TTC549 (cell line): ENCODE measurements around the gene CYP4A22.
A peak's percentile ranks its signal among the peaks of the same experiment; 100 is the strongest.
"Not testable (repeated sequence)": the region's sequence is repeated elsewhere in the genome, so short reads cannot be mapped to it uniquely, and the experiment has no call there.

Experiments used
- FAIRE-seq: peaks from 2 replicates; lab custom pipeline; 2012; peaks lifted over from hg19 to GRCh38; lab: Jason Lieb, UNC

The CYP4A22 gene

DNA sequence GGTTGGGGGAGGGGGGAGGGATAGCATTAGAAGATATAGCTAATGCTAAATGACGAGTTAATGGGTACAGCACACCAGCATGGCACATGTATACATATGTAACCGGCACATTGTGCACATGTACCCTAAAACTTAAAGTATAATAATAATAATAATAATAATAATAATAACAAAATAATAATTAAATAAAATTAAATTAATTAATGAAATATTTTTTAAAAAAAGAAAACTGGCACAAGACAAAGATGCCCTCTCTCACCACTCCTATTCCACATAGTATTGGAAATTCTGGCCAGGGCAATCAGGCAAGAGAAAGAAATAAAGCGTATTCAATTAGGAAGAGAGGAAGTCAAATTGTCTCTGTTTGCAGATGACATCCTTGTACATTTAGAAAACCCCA is 20.7 kb downstream of the CYP4A22 start:
- not testable (repeated sequence) for FAIRE-seq

GRCh38 chr1:47160716-47161115 is 23.5 kb downstream of the CYP4A22 start:
- FAIRE-seq = no peak

GRCh38 chr1:47161298-47162040 is 24.2 kb downstream of the CYP4A22 start:
- no peak for FAIRE-seq

DNA sequence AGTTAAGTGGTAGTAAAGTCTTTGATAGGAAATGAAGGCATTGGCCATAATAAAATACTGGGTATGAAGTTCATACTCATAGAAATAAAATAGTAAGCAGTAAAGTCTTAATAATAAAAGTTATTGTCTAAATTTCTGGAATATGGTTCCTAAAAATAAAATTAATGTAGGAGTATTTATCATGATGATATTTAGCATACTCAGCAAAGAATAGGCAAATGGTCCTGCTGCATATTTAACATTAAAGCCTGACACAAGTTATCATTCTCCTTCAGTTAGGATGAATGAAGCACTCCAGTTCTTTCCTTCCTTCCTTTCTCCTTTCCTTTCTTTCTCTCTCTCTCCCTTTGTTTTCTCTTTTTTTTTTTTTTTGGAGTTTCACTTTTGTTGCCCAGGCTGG is 27.3 kb downstream of the CYP4A22 start:
- no peak for FAIRE-seq

GRCh38 chr1:47172782-47173181 is 35.5 kb downstream of the CYP4A22 start:
- no peak for FAIRE-seq

- no peak for FAIRE-seq
Observed at GRCh38 chr1:47174656-47175020, 37.4 kb downstream of the CYP4A22 start.

- no peak for FAIRE-seq
Observed at GRCh38 chr1:47175227-47175934, 38.1 kb downstream of the CYP4A22 start.

DNA sequence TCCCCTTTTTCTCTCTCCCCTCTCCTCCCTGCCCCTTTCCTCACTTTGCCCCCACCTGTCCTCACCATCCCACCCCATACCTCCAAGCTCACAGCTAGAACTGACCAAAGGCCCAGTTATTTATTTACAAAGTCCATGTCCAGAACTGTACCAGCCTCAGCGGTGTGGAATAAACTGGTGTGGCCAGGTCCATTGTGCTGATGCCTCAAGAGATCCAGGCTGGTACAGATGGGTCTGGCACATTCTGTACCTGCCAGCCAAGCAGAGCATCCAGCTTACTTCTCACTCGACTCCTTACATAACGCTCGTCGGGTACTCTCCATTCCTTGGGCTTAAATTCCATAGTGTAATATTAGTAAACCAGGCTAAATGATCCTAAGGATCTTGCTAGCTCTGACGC is 40.8 kb downstream of the CYP4A22 start:
- no peak for FAIRE-seq

DNA sequence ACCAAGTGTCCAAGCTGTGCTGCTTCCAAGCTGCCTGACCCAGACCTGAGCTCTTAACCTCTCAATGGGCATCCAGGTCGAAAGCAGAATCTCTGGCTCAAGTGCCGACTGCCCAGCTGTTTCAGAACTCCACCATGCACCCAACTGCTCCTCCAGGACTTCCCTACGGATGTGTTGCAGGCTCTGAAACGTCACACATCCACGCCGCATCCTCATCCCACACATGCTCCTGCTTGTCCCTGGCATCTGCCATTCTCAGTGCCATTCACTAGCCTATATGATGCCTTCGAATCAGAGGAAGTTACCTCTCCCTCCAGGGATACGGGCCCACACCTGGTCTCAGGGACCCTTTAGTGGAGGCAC is 41.4 kb downstream of the CYP4A22 start:
- no peak for FAIRE-seq

GRCh38 chr1:47179017-47179987 is 42.1 kb downstream of the CYP4A22 start:
- peak; percentile 9 for FAIRE-seq

GRCh38 chr1:47179988-47180563 is 42.8 kb downstream of the CYP4A22 start:
- FAIRE-seq = no peak

DNA sequence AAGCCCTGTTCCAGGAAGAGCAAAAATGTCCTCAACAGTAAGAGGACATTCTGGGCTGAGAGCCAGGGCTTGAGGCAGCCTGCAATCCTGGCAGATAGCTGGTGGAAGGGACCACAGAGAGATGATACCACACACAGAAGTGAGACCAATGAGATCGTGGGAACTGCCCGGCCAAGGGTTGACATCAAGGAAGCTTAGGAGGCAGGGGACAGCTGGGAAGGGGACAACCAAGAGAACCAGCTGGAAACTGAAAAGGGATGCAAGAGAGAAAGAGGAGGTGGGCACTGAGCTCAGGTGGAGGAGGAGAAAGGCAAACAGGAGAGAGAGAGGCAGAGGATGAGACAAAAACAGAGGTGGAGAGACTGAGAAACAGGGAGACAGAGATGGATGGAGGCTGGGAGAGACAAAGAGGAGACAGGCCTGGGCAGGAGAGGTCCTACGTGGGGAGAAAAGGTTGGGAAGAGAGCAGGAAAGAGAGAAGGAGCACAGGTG is 43.4 kb downstream of the CYP4A22 start:
- FAIRE-seq = no peak

DNA sequence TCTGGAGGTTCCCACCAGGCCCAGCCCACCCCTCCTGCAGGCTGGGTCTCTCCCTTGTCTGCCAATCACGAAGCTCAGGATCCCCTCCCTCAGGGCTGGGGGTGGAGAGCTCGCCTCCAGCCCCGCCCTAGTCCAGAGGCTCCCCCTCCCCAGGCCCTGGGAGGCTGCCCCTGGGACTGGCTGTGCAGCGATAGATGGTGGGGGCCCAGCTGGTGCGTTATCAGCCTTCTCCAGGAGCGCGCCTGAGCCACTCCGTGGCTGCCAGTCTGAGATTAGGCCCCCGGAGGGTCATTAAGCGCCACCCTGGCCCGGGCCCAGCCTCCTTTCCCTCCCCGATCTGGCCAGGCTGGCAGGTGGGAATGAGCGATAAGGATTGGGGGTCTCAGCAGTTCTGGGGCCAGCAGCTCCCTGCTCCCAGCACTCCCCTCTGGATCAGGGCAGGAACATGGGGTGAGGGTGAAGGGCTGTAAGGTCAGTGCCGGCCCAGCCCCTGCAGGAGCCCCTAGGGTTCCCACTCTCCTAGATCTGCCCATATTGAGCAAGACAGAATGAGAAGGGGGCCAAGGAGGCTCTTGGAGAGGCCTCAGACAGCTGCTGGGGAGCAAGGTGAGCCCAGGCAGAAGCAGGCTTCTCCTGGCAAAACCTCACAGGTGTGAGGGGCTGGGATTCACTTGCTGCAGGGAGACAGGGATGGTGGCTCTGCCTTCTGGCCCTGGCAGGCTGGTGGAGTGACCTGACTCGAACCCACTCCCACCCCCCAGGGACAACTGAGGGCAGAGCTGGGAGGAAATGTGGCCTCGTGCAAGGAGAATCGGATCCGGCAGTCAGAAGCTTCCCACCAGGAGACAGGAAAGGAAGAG is 44.1 kb downstream of the CYP4A22 start:
- FAIRE-seq = no peak

DNA sequence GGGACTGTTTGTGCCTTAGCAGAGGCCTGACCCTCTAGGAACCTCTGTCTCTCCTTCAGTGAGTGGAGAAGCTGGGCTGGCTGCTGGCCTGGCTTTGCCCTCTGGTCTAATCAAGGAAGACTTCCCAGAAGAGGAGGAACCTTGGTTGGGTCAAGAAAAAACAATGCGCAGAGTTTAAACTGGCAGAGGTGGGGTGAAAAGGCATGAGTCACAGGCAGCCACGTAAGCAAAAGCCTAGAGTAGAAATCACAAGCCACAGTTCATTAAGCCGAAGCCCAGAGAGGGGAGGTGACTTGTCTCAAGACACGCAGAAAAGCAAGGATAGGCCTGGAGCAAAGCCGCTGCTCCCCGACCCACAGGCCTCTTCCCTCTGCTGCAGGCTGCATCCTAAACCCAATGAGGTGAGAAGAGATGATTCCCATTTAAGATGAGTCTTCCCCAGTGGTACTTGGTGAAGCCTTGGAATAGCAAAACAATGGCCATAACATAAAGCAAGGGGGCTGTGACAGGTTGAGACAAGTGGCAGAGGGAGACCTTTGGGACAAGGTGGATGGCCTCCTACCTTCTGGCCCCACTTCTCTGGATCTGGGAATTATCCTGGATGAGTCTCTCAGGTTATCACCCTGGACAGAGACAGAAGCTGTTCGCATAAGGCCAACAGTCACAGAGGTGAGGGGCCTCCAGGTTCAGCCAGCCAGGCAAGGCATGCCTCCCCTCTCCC is 44.9 kb downstream of the CYP4A22 start:
- no peak for FAIRE-seq

- no peak for FAIRE-seq
Observed at GRCh38 chr1:47182676-47183235, 45.5 kb downstream of the CYP4A22 start.

GRCh38 chr1:47183308-47184089 is 46.3 kb downstream of the CYP4A22 start:
- no peak for FAIRE-seq

DNA sequence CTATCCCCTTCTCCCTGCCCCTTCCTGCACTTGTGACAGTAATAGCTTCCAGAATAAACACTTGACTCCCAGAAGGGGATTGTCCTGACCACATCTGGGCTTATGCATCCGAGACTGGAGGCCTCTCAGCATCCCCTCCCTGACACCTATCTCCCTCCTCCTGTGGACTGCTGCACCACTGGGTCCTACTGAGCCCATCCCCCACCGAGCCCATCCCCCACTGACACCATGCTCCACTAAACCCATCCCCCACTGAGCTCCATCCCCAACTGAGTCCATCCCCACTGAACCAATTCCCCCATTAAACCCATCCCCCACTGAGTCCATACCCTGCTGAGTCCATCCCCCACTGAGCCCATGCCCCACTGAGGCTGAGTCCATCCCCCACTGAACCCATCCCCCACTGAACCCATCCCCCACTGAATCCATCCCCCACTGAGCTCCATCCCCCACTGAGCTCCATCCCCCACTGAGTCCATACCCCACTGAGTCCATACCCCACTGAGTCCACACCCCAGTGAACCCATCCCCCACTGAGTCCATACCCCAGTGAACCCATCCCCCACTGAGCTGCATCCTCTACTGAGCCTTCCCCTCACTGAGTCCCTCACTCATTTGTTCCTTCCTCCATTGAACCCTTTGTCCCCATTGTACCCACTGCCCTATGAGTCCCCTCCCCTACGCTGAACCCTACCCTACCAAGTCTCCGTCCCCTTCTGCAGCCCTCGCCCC is 47.0 kb downstream of the CYP4A22 start:
- no peak for FAIRE-seq

DNA sequence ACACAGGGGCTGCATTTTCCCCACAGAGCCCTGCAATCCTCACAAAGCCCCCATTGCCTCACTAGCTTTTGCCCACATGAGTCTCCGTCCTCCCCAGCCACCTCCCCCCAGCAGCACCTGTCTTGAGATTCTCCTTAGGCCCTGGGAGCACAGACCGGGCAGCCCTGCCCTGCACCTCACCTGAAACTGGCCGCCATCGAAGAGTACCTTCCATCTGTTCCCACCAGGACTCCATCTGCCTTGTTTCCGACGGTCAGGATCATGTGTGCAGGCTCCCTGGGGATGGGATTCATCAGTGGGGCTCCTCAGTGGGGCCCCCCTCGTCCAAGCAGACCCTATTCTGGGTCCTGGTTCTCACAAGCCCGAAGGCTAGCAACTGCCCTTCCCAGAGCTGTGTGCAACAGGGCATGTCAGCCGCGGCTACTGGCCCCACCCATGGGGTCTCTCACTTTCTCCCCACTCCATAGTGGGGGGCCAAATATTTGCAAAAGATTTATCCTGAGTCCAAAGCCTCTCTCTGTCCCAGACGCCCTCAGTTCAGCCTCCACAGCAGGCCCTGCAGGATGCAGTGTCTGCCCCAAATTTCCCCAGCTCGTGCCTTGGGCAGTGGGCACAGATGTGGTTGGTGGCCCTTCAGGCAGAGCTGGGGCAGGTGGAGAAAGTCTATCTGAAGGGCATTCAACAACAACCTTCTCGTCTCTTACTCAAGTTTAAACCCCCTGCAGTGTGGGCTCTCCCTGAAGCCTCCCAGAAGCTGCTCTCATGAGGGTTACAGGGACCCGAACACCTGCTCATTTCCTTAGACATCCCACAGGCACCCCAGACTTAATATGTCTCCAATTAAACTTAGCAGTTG is 47.8 kb downstream of the CYP4A22 start:
- FAIRE-seq = no peak
